ENCODE data around the gene HELZ.
"Not testable (repeated sequence)": the region's sequence is repeated elsewhere in the genome, so short reads cannot be mapped to it uniquely, and the experiment has no call there.

DNA sequence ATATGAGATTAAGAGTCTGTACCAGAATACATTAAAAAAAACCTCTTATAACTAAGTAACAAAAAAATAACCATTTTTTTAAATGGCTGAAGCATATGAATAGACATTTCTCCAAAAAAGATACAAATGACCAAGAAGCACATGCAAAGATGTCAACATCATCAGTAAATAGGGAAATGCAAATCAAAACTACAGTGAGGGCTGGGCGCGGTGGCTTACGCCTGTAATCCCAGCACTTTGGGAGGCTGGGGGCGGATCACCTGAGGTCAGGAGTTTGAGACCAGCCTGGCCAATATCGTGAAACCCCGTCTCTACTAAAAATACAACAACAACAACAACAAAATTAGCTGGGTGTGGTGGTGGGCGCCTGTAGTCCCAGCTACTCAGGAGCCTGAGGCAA lies 140.4 kb downstream of the HELZ start:
- TF ChIP-seq, protein P1, sequence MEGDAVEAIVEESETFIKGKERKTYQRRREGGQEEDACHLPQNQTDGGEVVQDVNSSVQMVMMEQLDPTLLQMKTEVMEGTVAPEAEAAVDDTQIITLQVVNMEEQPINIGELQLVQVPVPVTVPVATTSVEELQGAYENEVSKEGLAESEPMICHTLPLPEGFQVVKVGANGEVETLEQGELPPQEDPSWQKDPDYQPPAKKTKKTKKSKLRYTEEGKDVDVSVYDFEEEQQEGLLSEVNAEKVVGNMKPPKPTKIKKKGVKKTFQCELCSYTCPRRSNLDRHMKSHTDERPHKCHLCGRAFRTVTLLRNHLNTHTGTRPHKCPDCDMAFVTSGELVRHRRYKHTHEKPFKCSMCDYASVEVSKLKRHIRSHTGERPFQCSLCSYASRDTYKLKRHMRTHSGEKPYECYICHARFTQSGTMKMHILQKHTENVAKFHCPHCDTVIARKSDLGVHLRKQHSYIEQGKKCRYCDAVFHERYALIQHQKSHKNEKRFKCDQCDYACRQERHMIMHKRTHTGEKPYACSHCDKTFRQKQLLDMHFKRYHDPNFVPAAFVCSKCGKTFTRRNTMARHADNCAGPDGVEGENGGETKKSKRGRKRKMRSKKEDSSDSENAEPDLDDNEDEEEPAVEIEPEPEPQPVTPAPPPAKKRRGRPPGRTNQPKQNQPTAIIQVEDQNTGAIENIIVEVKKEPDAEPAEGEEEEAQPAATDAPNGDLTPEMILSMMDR (IDR thresholded peaks at IDR 0.05), result not testable (repeated sequence)
- not testable (repeated sequence) for TF ChIP-seq POLR2A, POLR2AphosphoS5 (IDR thresholded peaks at IDR 0.05)

Measured in prostate gland (tissue), 2 donors.